Activated effector memory CD4-positive, alpha-beta T cell treated with anti-CD3 and anti-CD28 coated beads, Interleukin-2, amount 50 U/mL, for 16 hours (primary cell): ENCODE data around the gene RBFOX1.

Experiments
- DNase-seq: peaks from one replicate; pipeline ENCODE4 v3.0.0-alpha.2; 2020

RBFOX1 gene

GRCh38 chr16:7624871-7625766 is 292.5 kb downstream of the RBFOX1 start:
- DNase-seq = no peak

- no peak for DNase-seq
Observed at GRCh38 chr16:7628981-7629380, 296.3 kb downstream of the RBFOX1 start.

GRCh38 chr16:7629571-7629970 is 296.9 kb downstream of the RBFOX1 start:
- DNase-seq = no peak

GRCh38 chr16:7637446-7637845 is 304.8 kb downstream of the RBFOX1 start:
- DNase-seq = no peak

- DNase-seq = no peak
Observed at GRCh38 chr16:7638306-7638705, 305.7 kb downstream of the RBFOX1 start.

DNA sequence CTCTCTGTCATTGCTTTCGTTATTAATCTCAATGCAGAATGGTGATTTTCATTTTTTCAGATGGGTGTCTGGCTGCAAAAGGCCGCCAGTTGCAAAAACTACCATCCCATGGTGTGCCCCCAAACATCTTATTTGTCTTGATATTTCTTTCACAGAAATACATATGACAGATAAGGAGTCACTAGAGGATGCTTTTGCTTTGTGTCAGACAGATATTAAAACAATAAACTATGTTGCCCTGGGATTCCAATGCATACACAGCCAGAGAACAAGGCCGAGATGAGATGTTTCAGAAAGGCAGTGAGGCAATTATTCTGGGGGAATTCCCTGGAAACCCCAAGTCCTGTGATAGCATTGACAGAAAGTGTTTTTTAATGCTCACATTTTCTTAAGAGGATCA is 307.7 kb downstream of the RBFOX1 start:
- no peak for DNase-seq

- no peak for DNase-seq
Observed at GRCh38 chr16:7644176-7644575, 311.5 kb downstream of the RBFOX1 start.

GRCh38 chr16:7644811-7645210 is 312.2 kb downstream of the RBFOX1 start:
- no peak for DNase-seq

DNA sequence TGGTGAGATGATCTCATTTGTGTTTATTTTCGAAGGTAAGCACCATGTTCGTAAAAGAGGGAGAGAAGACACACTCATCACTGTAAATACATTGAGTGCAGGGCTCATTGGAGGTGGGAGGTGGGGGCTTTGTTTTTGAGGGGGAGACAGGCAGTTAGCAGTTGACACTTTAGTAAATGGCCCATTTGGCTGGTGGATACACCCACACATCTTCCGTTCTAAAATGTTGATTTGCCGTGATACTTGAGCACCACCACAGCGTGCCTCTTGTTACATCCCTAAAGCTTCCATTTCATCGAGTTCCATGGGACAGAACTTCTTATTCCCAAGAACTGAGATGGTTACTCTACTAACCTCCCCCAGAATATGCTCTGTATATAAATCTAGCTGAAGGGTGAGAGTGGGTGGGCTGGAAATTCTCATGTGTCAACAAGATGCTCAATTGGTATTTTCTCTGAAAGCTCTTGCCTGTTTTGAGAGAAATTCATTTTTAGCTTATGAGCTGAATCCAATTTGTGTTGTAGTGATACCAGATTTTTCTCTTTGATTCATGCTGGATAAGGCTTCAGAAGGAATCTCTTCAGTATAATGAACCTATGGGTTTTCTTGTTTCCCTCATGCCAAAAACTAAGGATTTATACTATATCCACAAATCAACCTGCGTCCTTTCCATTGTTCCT is 314.3 kb downstream of the RBFOX1 start:
- no peak for DNase-seq

DNA sequence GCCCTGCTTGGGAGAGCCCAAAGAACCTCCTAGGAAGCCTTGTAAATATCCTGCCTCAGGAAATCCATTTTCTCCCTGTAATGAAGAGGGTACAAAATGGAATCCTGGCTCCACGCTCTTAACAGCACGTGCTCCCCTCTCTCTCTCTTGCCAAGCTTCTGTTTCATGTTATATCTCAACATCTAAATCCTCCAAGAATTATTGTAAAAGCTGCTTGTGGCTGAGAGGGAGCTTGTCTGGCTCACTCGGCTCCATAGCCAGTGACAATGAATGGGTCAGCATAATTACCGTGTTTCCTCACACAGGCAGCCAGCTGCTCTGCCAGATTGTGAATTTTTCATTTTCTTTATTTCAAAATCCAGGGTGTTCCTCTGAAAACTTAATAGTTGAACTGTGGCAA is 317.8 kb downstream of the RBFOX1 start:
- DNase-seq = no peak

- no peak for DNase-seq
Observed at GRCh38 chr16:7651803-7652570, 319.3 kb downstream of the RBFOX1 start.

- no peak for DNase-seq
Observed at GRCh38 chr16:7653746-7654461, 321.3 kb downstream of the RBFOX1 start.

DNA sequence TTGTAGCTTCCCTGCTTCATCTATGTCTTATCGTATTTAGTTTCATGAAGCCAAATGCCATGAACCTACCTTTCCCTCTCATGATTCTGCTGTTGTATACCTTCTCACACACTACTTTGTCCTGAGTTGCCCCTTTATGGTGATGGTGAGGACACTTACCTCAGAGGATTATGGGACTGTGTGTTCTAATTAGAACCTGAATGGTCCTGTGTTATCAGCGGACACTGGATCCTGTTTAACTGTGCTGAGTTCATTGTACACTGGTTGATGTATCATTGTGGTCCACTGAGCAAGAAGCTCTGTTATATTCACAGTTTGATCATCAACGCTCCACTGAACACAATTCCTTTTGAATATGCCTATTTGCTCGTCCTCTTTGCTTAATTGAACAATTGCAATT is 343.0 kb downstream of the RBFOX1 start:
- DNase-seq = no peak

DNA sequence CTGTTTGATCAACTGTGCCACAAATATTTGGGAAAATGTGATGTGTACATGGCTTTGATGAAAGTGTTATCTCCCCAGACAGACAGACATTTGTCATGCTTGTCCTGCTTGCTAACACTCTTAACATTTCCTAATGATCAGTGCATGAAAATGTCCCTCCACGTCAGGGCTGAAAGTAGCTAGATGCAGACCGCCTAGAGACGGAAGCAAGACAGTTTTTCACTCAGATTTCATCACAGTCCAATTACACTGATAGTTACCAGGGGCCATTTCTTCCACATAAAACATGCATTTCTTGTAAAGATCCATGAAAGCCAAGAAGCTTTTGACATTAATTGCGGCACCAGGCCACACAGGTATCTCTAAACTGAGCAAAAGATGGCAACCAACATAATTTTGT is 347.7 kb downstream of the RBFOX1 start:
- no peak for DNase-seq

DNA sequence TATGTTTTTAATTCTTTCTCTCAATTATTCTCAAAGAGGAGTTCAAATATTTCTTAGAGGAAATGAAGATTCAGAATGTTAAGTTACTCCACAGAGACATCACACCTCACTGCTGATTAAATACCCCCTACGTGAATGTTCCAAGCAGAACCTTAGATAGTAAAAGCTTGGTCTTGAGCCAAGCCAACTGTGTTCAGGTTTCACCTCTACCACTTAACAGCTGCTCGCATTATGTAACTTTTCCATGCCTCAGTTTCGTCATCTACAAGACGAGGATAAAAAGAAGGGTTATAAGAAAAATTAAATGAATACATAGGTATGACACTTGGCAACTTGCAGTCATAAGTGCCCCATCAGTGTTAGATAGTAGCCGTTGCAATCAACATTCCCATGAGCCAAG is 356.2 kb downstream of the RBFOX1 start:
- DNase-seq = no peak

DNA sequence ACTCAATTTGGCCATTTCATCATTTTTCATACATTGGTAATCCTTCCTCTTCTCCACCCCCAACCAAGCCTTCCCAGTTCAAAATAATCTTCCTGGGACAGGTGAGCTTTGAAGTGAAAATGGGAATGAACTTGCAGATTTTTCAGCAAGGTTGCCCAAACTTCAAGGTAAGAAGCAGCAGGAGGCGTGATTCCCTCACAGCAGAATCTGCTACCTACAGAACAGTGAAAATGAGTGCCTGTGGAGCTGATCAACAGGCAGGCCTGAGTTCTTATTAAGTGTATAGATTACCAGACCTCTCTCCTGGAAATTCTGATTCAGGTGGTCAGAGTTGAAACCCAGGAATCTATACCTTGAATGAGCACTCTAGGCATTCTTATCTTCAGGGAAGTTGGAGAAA is 356.6 kb downstream of the RBFOX1 start:
- DNase-seq = no peak

GRCh38 chr16:7691533-7691932 is 358.9 kb downstream of the RBFOX1 start:
- DNase-seq = no peak

GRCh38 chr16:7703672-7704071 is 371.0 kb downstream of the RBFOX1 start:
- no peak for DNase-seq

- DNase-seq = no peak
Observed at GRCh38 chr16:7705885-7706284, 373.2 kb downstream of the RBFOX1 start.

DNA sequence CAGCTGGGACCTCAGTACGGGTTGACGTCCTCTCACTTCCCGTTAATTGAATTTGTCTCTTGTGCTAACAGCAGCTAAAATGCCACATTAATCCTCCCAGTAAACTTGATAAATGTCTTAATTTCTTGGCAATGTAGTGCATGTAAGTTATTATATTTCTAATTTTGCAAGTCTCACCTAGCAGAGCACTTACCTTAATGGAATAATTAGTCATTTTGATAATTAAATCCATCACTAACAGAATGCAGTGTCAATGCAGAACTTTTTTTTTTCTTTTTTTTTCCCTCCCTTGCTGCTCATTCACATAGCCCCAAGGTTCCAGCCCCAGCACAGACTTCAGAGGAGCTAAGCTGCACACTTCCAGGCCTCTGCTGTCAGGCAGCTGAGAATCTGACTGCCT is 376.5 kb downstream of the RBFOX1 start:
- DNase-seq = no peak

GRCh38 chr16:7713244-7713643 is 380.6 kb downstream of the RBFOX1 start:
- DNase-seq = no peak

GRCh38 chr16:7714775-7715174 is 382.1 kb downstream of the RBFOX1 start:
- DNase-seq = no peak
